ENCODE measurements around the gene TNFRSF19. TPM values are rescaled to one million over a fixed set of nuclear protein-coding genes. Genes with fewer than 3 reads are reported as not detected.

The TNFRSF19 gene
- total RNA-seq, 2 donors from 2014 or later: 0.82 to 0.90 TPM

DNA sequence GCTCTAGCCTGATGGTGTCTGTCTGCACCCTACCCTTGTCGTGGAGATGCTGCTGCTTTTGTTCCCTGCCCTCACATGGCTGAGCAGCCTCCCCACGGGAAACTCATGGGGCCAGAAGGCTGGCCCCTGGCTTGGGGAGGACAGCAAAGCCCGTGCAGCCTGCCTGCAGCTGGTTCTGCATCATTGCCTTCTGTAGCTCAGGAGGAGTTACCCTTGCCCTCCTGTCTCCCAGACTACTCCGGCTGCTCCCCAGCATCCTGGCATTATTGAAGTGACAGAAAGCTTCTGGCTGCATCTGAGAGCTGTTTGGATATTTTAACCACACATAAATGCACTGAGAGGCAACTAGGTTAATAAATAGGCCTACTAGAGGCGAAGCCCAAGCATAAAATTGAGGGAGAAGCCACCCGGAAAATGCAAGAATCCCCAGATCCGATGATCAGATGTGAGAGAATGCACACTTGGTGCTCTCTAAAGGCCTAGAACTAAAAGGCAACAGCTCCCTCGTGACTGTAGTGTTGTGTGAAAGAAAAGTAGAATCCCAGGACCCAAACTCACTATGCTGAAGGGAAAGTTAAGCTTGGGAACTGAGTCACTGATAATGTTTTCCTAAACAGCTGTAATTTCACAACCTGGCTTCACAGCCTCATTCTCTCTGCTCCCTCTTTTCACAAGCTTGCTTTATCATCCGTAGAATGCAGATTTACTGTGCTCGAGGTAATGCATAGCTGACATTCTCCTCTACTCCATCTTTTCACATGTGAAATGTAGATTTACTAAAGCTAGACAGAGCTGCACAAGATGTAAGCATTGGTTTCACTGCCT lies 110.8 kb downstream of the TNFRSF19 start:
- Histone ChIP-seq H3K27me3 (no peaks in the 10 kb centered on the region), H3K9ac (ENCODE audit: low read depth in 2 of 2, low read length in 2 of 2) (no peak overlapping the region), H3K36me3 (no peaks in the 10 kb centered on the region), H3K4me1 (no peaks in the 10 kb centered on the region), H3K27ac (no peak overlapping the region), H3K9me3 (no peaks in the 10 kb centered on the region), H3K4me3 (no peak overlapping the region)
- no peak for DNase-seq
- TF ChIP-seq, protein P1, sequence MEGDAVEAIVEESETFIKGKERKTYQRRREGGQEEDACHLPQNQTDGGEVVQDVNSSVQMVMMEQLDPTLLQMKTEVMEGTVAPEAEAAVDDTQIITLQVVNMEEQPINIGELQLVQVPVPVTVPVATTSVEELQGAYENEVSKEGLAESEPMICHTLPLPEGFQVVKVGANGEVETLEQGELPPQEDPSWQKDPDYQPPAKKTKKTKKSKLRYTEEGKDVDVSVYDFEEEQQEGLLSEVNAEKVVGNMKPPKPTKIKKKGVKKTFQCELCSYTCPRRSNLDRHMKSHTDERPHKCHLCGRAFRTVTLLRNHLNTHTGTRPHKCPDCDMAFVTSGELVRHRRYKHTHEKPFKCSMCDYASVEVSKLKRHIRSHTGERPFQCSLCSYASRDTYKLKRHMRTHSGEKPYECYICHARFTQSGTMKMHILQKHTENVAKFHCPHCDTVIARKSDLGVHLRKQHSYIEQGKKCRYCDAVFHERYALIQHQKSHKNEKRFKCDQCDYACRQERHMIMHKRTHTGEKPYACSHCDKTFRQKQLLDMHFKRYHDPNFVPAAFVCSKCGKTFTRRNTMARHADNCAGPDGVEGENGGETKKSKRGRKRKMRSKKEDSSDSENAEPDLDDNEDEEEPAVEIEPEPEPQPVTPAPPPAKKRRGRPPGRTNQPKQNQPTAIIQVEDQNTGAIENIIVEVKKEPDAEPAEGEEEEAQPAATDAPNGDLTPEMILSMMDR (IDR thresholded peaks at IDR 0.05): no peak
- intact Hi-C loops (cut with DNase I): no loop called here

DNA sequence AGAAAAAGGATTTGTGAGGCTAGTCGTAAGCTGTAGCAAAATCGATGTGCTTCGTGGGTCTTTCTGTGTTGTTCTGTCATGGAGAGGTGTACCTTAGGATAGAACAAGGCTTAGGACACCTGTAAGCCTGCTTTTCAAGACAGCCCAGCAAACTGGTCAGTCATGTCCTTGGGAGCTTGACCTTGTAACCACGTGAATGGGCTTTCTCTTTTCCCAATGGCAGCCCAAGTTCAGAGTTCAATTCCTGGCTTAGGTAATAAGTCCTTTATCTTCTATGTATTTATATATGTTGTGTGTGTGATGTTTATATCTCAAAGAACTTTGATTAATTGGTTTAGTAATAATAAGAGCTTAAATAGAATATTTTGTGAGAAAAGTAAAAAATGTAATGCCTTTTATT lies 112.9 kb downstream of the TNFRSF19 start:
- H3K9me3 ChIP-seq: no peaks in the 10 kb centered on the region
- TF ChIP-seq, protein P1 (IDR thresholded peaks at IDR 0.05): no peak
- H3K27me3 ChIP-seq: no peaks in the 10 kb centered on the region
- no peak overlapping the region for H3K4me3 ChIP-seq
- no peak overlapping the region for H3K27ac ChIP-seq
- DNase-seq: no peak
- intact Hi-C loops (cut with DNase I): no loop called here
- H3K4me1 ChIP-seq: no peaks in the 10 kb centered on the region
- H3K9ac ChIP-seq (ENCODE audit: low read depth in 2 of 2, low read length in 2 of 2): no peak overlapping the region
- no peaks in the 10 kb centered on the region for H3K36me3 ChIP-seq

DNA sequence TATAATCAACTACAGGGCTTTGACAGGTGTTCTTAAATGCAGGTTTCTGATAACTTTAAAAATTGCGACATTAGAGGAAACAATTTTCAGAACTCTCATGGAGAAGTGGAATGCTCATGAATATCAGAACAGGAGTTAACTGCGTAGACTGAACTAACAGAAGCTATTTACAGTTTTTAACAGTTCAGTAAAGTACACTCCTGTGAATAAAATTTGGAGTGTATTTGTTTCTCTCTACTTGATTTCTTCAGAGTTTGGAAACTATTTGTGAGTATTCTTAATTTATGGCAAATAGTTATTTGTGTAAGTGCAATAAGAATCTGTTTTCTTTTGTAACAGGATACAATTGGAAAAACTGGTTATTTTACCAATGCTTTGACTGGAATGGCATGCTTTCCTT lies 114.4 kb downstream of the TNFRSF19 start:
- Histone ChIP-seq H3K9ac (ENCODE audit: low read depth in 2 of 2, low read length in 2 of 2) (no peak overlapping the region), H3K27me3 (no peaks in the 10 kb centered on the region), H3K4me1 (no peaks in the 10 kb centered on the region), H3K36me3 (no peaks in the 10 kb centered on the region), H3K9me3 (no peaks in the 10 kb centered on the region), H3K27ac (no peak overlapping the region), H3K4me3 (no peak overlapping the region)
- intact Hi-C loops (cut with DNase I): no loop called here
- DNase-seq: no peak
- TF ChIP-seq, protein P1 (IDR thresholded peaks at IDR 0.05): no peak

DNA sequence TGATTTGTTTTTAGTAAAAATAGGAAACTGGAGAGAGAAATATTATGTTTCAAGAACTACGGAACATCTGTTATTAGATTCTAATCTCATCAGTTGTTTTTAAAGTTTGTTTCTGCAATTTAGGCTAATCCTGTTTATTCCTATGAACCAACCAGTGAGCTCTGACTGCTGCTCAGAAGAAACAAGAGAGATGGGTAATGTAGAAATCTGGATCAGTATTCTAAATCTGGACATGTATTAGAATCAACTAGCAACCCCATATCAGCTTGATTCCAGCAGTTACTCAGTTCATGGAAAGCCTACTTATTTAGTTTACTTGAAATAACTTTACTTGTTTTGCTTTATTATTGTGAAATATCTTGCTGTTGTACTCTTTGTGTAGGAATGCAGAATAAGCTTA lies 115.2 kb downstream of the TNFRSF19 start:
- Histone ChIP-seq H3K27ac (no peak overlapping the region), H3K27me3 (no peaks in the 10 kb centered on the region), H3K9me3 (no peaks in the 10 kb centered on the region), H3K36me3 (no peaks in the 10 kb centered on the region), H3K9ac (ENCODE audit: low read depth in 2 of 2, low read length in 2 of 2) (no peak overlapping the region), H3K4me1 (no peaks in the 10 kb centered on the region), H3K4me3 (no peak overlapping the region)
- TF ChIP-seq, protein P1 (IDR thresholded peaks at IDR 0.05): no peak
- DNase-seq: no peak
- intact Hi-C loops (cut with DNase I): no loop called here

DNA sequence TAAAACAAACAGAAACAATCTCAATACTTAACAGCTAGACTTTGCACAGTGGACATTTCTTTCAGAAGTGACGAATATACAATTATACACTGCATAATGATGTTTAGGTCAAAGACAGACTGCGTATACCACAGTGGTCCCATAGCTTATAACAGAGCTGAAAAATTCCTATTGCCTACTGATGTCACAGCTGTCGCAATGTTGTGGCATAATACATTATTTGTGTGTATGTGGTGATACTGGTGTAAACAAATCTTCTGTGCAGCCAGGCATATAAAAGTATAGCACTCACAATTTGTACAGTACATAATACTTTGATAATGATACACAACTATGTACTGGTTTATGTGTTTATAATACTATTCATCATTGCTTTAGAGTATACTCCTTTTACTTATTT lies 116.7 kb downstream of the TNFRSF19 start:
- Histone ChIP-seq H3K27ac (no peak overlapping the region), H3K36me3 (no peaks in the 10 kb centered on the region), H3K27me3 (no peaks in the 10 kb centered on the region), H3K9ac (ENCODE audit: low read depth in 2 of 2, low read length in 2 of 2) (no peak overlapping the region), H3K4me1 (no peaks in the 10 kb centered on the region), H3K9me3 (no peaks in the 10 kb centered on the region), H3K4me3 (no peak overlapping the region)
- DNase-seq: no peak
- TF ChIP-seq, protein P1 (IDR thresholded peaks at IDR 0.05): no peak
- intact Hi-C loops (cut with DNase I): no loop called here

Measured in colonic mucosa (tissue), 4 donors.